Tibial nerve (tissue), 3 donors: ENCODE results near the gene F10.

ENCODE experiments used
- POLR2A ChIP-seq, 2 donors: fragments of 450-650 bp; IDR thresholded peaks; one replicate each; pipeline ENCODE4 v1.6.1; 2017; ENCODE audit warnings: antibody characterized with exemption in 2 of 2, mild to moderate bottlenecking in 2 of 2, moderate library complexity in 2 of 2
- TF ChIP-seq, protein P1 (sequence below), 5 experiments: fragments of 200-600 bp in 3 of 5; fragments of 450-650 bp in 2 of 5; sonication (generic) in 3 of 5; IDR thresholded peaks; one replicate each; pipeline ENCODE4 v1.5.1; 2016 to 2019; ENCODE audit warnings: antibody characterized with exemption in 5 of 5, mild to moderate bottlenecking in 3 of 5, moderate library complexity in 2 of 5

- TF ChIP-seq, protein P1, sequence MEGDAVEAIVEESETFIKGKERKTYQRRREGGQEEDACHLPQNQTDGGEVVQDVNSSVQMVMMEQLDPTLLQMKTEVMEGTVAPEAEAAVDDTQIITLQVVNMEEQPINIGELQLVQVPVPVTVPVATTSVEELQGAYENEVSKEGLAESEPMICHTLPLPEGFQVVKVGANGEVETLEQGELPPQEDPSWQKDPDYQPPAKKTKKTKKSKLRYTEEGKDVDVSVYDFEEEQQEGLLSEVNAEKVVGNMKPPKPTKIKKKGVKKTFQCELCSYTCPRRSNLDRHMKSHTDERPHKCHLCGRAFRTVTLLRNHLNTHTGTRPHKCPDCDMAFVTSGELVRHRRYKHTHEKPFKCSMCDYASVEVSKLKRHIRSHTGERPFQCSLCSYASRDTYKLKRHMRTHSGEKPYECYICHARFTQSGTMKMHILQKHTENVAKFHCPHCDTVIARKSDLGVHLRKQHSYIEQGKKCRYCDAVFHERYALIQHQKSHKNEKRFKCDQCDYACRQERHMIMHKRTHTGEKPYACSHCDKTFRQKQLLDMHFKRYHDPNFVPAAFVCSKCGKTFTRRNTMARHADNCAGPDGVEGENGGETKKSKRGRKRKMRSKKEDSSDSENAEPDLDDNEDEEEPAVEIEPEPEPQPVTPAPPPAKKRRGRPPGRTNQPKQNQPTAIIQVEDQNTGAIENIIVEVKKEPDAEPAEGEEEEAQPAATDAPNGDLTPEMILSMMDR (IDR thresholded peaks at IDR 0.05): no peak
- no peak for TF ChIP-seq POLR2A (IDR thresholded peaks at IDR 0.05)
Observed at GRCh38 chr13:113176280-113176679, 53.7 kb downstream of the F10 start.
